HFFc6 (cell line): Measurements from ENCODE around the gene FAM171A2. TPM values are rescaled to one million over a fixed set of nuclear protein-coding genes. Genes with fewer than 3 reads are reported as not detected.

Experiments
- DNase-seq: peaks from one replicate; pipeline ENCODE4 v3.0.0-alpha.2; 2018
- H3K27ac Mint-ChIP-seq: 2 replicates; pipeline ENCODE4 v1.8.0; 2020; ENCODE audit warnings: mild to moderate bottlenecking, mixed read lengths
- H3K27me3 Mint-ChIP-seq: 2 replicates; pipeline ENCODE4 v1.8.0; 2021; ENCODE audit warnings: mild to moderate bottlenecking, moderate library complexity, mixed read lengths; ENCODE audit not compliant: insufficient read depth
- H3K36me3 Mint-ChIP-seq: 2 replicates; pipeline ENCODE4 v1.8.0; 2021; ENCODE audit warnings: low read depth, mixed read lengths
- H3K4me1 Mint-ChIP-seq: 2 replicates; pipeline ENCODE4 v1.8.0; 2020; ENCODE audit warnings: low read depth, mixed read lengths
- H3K4me3 Mint-ChIP-seq: 2 replicates; pipeline ENCODE4 v1.8.0; 2020; ENCODE audit warnings: mild to moderate bottlenecking, moderate library complexity, mixed read lengths
- H3K9me3 Mint-ChIP-seq: 2 replicates; pipeline ENCODE4 v1.8.0; 2020; ENCODE audit warnings: mild to moderate bottlenecking, mixed read lengths
- CTCF ChIP-seq: fragments of 200-600 bp; sonication (generic); IDR thresholded peaks from 2 replicates; pipeline ENCODE4 v1.5.0; 2021; ENCODE audit warnings: antibody characterized with exemption, mild to moderate bottlenecking
- total RNA-seq, 6 experiments: library from RNA; stranded (reverse); fragmentation: NEBNext Ultra II Directional; extraction: Animal tissue kit (Norgen Biotek cat#: 25700); gene quantifications; 2 replicates in 1 of 6; 3 replicates in 5 of 6; pipeline ENCODE4 v1.2.3, GENCODE V29; 2021

FAM171A2 gene
- total RNA-seq, 6 experiments from 2014 or later, result 1.6 to 1.9 (median 1.8) TPM

DNA sequence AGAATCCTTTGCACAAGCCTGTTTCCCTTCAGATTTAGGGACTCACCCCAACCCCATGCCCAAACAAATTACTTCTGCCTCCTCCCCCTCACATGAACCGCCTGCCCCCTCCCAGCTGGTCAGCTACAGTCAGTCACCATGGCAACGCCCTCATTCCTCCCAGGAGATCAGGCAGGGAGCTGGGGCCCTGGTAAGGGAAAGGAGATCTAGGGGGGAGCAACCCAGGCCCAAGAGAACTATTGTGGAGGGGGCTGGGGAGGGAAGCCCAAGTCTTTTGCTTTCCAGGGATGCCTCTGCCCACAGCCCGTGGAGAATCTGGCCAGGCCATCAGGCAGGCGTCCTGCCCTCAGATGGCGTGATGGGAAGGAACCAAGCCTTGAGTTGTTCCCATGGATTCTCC lies 2.8 kb downstream of the FAM171A2 start:
- peak; percentile 20 for DNase-seq
- Mint-ChIP-seq H3K4me1 (peaks cover 14% of the 10 kb centered on the region; the same call in 1 of the 2 replicates), H3K4me3 (no peak overlapping the region), H3K36me3 (no peaks in the 10 kb centered on the region), H3K9me3 (no peaks in the 10 kb centered on the region), H3K27me3 (peaks cover 12% of the 10 kb centered on the region), H3K27ac (no peak overlapping the region)
- no peak for TF ChIP-seq CTCF

DNA sequence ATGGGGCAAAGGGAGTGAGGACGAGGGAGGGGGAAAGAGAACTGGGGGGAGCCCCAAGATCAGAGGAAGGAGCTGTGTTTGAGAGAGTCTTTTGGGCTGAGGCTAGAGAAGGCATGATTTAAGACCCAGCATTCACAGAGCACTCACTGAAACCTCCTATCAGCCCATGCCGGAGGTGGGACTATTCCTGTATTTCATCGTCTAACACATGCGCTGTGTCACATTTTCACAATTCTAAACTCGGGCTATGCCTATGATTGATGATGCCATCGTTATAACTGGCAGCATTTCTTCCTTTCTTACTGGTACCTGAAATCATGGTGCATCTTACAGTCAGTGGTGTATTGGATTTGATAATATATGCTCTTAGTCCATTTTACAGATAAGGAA lies 3.5 kb downstream of the FAM171A2 start:
- Mint-ChIP-seq H3K4me1 (peaks cover 14% of the 10 kb centered on the region; the same call in 1 of the 2 replicates), H3K27me3 (peaks cover 13% of the 10 kb centered on the region), H3K27ac (no peak overlapping the region), H3K9me3 (no peaks in the 10 kb centered on the region), H3K36me3 (no peaks in the 10 kb centered on the region), H3K4me3 (no peak overlapping the region)
- no peak for TF ChIP-seq CTCF
- DNase-seq, result no peak

DNA sequence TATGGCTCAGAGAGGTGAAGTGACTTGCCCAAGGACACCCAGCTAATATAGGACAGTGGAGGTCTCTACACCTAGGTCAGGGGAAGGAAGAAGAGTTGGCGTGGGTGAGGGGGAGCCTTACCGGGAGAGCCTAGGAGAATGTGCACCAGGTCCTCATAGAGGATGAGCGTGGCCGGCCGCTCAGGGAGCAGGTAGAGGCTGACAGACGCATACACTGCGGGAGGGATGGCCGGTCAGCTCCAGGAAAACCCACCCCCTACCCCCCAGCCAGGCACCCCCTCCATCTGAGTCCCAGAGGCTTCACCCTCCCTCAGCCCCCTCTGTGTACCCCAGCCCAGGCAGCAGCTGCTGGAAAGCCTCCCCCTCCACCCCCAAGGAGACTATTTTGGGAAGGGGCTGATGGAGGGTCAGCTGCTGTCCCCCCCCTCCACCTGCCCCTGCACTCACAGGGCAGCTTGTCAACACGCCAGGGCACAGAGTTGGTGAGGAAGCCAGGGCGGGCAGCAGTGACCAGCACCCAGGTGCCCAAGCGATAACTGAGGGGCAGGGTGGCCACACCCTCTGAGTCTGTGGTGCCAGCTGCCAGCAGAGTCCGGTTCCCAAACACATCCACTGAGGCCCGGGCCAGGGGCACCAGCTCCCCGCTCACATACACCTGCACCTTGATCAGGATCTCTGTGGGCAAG lies 4.1 kb downstream of the FAM171A2 start:
- Mint-ChIP-seq H3K27me3 (peaks cover 13% of the 10 kb centered on the region), H3K36me3 (no peaks in the 10 kb centered on the region), H3K4me3 (no peak overlapping the region), H3K9me3 (no peaks in the 10 kb centered on the region), H3K4me1 (peaks cover 14% of the 10 kb centered on the region; the same call in 1 of the 2 replicates), H3K27ac (no peak overlapping the region)
- DNase-seq, result no peak
- no peak for TF ChIP-seq CTCF

- Mint-ChIP-seq H3K9me3 (no peaks in the 10 kb centered on the region), H3K4me3 (no peak overlapping the region), H3K4me1 (peaks cover 14% of the 10 kb centered on the region; the same call in 1 of the 2 replicates), H3K27ac (no peak overlapping the region), H3K36me3 (no peaks in the 10 kb centered on the region), H3K27me3 (peaks cover 13% of the 10 kb centered on the region)
- no peak for DNase-seq
- no peak for TF ChIP-seq CTCF
Observed at GRCh38 chr17:44359006-44359405, 4.6 kb downstream of the FAM171A2 start.

DNA sequence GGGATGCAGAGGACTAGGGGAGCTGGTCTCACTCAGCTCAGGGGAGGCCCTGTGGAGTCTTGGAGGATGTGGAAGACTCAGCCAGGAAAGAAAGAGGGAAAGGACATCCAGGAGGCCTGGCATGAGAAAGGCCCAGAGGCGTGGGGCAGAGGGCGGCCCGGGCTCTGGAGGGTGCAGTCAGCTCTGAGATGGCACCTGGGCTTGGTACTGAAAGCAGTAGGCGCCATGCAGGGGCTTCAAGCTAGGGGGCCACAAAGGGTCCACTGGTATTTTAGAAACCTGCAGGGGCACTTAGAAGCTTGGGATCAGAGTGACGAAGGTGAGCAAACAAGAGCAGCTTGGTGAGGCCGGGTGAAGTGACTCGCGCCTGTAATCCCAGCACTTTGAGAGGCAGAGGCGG lies 5.6 kb downstream of the FAM171A2 start:
- Mint-ChIP-seq H3K4me3 (no peak overlapping the region), H3K9me3 (no peaks in the 10 kb centered on the region), H3K36me3 (peaks cover under 1% of the 10 kb centered on the region; the same call in 1 of the 2 replicates), H3K4me1 (peaks cover 14% of the 10 kb centered on the region; the same call in 1 of the 2 replicates), H3K27ac (no peak overlapping the region), H3K27me3 (peaks cover 13% of the 10 kb centered on the region)
- no peak for TF ChIP-seq CTCF
- no peak for DNase-seq
